Mammary epithelial cell (primary cell): Measurements from ENCODE around the gene ADNP2.

Experiments
- EZH2 ChIP-seq: IDR thresholded peaks from 2 replicates; pipeline ENCODE4 v1.6.1; 2012; ENCODE audit warnings: low read length, inconsistent platforms, borderline replicate concordance
- TF ChIP-seq, protein P1 (sequence below), 2 donors: IDR thresholded peaks in 1 of 2; conservative IDR thresholded peaks in 1 of 2; 2 replicates each; pipeline ENCODE4 v1.5.1; 2011 to 2012; ENCODE audit warnings: inconsistent platforms in 2 of 2, low read length in 2 of 2, mild to moderate bottlenecking in 2 of 2, control low read depth in 1 of 2, low read depth in 1 of 2; ENCODE audit not compliant: insufficient read depth in 1 of 2; ENCODE audit errors: extremely low read depth in 1 of 2

DNA sequence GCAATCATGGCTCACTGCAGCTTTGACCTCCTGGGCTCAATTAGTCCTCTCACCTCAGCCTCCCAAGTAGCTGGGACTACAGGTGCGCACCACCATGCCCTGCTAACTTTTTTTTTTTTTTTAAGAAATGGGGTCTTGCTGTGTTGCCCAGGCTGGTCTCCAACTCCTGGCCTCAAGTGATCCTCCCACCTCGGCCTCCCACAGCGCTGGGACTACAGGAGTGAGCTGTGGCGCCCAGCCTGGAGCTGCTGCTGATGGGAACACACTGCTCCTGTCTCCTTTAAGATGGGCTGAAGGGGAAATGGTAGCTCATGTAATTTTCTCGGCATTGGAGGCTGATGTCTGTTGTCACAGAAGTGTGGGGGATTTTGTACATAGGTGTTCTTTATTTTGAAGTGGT, 34.9 kb upstream of the ADNP2 start:
- TF ChIP-seq EZH2, result no peak
- TF ChIP-seq, protein P1, sequence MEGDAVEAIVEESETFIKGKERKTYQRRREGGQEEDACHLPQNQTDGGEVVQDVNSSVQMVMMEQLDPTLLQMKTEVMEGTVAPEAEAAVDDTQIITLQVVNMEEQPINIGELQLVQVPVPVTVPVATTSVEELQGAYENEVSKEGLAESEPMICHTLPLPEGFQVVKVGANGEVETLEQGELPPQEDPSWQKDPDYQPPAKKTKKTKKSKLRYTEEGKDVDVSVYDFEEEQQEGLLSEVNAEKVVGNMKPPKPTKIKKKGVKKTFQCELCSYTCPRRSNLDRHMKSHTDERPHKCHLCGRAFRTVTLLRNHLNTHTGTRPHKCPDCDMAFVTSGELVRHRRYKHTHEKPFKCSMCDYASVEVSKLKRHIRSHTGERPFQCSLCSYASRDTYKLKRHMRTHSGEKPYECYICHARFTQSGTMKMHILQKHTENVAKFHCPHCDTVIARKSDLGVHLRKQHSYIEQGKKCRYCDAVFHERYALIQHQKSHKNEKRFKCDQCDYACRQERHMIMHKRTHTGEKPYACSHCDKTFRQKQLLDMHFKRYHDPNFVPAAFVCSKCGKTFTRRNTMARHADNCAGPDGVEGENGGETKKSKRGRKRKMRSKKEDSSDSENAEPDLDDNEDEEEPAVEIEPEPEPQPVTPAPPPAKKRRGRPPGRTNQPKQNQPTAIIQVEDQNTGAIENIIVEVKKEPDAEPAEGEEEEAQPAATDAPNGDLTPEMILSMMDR (conservative IDR thresholded peaks at IDR 0.05 in 1 of 2, IDR thresholded peaks at IDR 0.05 in 1 of 2; ENCODE audit: extremely low read depth in 1 of 2, insufficient read depth in 1 of 2, low read depth in 1 of 2, low read length in 2 of 2), result no peak
